GM12878 (cell line): ENCODE results near the gene CBX8. TPM values are rescaled to one million over a fixed set of nuclear protein-coding genes. Genes with fewer than 3 reads are reported as not detected.
A peak's percentile ranks its signal among the peaks of the same experiment; 100 is the strongest.

Experiments used
- ATAC-seq: fragments of 200-7000 bp; cut with Tn5 transposase; 3 replicates; pipeline ENCODE4 v1.9.1; 2020; ENCODE audit warnings: mild to moderate bottlenecking, moderate library complexity
- BruUV-seq: library from RNA; stranded (reverse); fragments of 400-500 nt; replicated peaks from 2 replicates; lab custom pipeline; 2021; lab: Mats Ljungman, UMichigan
- CTCF ChIA-PET: fragments of 300-600 bp; sonication (Branson Sonifier 250); formaldehyde crosslinking; extraction: SDS; loops from one replicate; lab custom pipeline; 2021; ENCODE audit warnings: inconsistent platforms; lab: Yijun Ruan, JAX
- POLR2A ChIA-PET: fragments of 350-600 bp; formaldehyde crosslinking; extraction: SDS; loops from one replicate; lab custom pipeline; 2021; ENCODE audit warnings: inconsistent platforms; lab: Charles Lee
- RAD21 ChIA-PET: fragments of 300-600 bp; sonication (Branson Sonifier 250); formaldehyde crosslinking; loops from one replicate; lab custom pipeline; 2023; ENCODE audit warnings: antibody characterized with exemption; ENCODE audit not compliant: unreplicated experiment; lab: Charles Lee
- SMC1A ChIA-PET: fragments of 300-600 bp; sonication (Branson Sonifier 250); formaldehyde crosslinking; loops from one replicate; lab custom pipeline; 2023; ENCODE audit not compliant: unreplicated experiment, uncharacterized antibody; lab: Charles Lee
- DNase-seq: peaks from one replicate; pipeline ENCODE4 v3.0.0-alpha.2; 2011; ENCODE audit warnings: low read depth, low spot score
- FAIRE-seq: peaks from 3 replicates; lab custom pipeline; 2011; peaks lifted over from hg19 to GRCh38; lab: Jason Lieb, UNC
- H2AFZ ChIP-seq: 2 replicates; pipeline ENCODE4 v1.6.0; 2011; ENCODE audit warnings: low read depth, low read length, control low read depth; ENCODE audit not compliant: control insufficient read depth
- H3K27ac ChIP-seq: 2 replicates; pipeline ENCODE4 v1.5.1; 2011; ENCODE audit warnings: control low read depth; ENCODE audit not compliant: control insufficient read depth, insufficient read depth
- H3K27me3 ChIP-seq, 2 experiments: replicated peaks in 1 of 2; 2 replicates each; pipeline versions ENCODE4 v1.6.0 to v1.6.1; 2011; ENCODE audit warnings: low read length in 1 of 2; ENCODE audit not compliant: control insufficient read depth in 2 of 2, insufficient read depth in 2 of 2
- H3K36me3 ChIP-seq, 2 experiments: 2 replicates each; pipeline ENCODE4 v1.5.1; 2011; ENCODE audit warnings: low read length in 1 of 2; ENCODE audit not compliant: control insufficient read depth in 2 of 2, insufficient read depth in 2 of 2
- H3K4me1 ChIP-seq: 2 replicates; pipeline ENCODE4 v1.6.1; 2011; ENCODE audit warnings: mild to moderate bottlenecking, low read length, moderate library complexity, mixed read lengths; ENCODE audit not compliant: control insufficient read depth, insufficient read depth
- H3K4me2 ChIP-seq: 2 replicates; pipeline ENCODE4 v1.6.0; 2011; ENCODE audit warnings: control low read depth; ENCODE audit not compliant: control insufficient read depth, insufficient read depth
- H3K4me3 ChIP-seq: fragments of 200-600 bp; sonication (generic); 2 replicates; pipeline ENCODE4 v1.5.1; 2016
- H3K79me2 ChIP-seq: 2 replicates; pipeline ENCODE4 v1.6.0; 2011; ENCODE audit warnings: low read length; ENCODE audit not compliant: control insufficient read depth, insufficient read depth
- H3K9ac ChIP-seq: 2 replicates; pipeline ENCODE4 v1.8.0; 2011; ENCODE audit warnings: low read length, control low read depth, mixed read lengths; ENCODE audit not compliant: control insufficient read depth, insufficient read depth
- H3K9me3 ChIP-seq: replicated peaks from 3 replicates; pipeline ENCODE4 v1.5.1; 2011; ENCODE audit warnings: mild to moderate bottlenecking, low read length; ENCODE audit not compliant: control insufficient read depth, insufficient read depth
- H4K20me1 ChIP-seq: 2 replicates; pipeline ENCODE4 v1.6.0; 2011; ENCODE audit not compliant: control insufficient read depth, insufficient read depth
- BMI1 ChIP-seq: fragments of 450-650 bp; IDR thresholded peaks from 2 replicates; pipeline ENCODE4 v1.6.1; 2016; ENCODE audit warnings: mild to moderate bottlenecking, moderate library complexity, borderline replicate concordance
- EGR1 ChIP-seq, 2 experiments: IDR thresholded peaks; 1 replicate in 1 of 2; 2 replicates in 1 of 2; pipeline ENCODE4 v1.6.1; 2011 to 2012; ENCODE audit warnings: low read depth in 2 of 2, low read length in 2 of 2, borderline replicate concordance in 1 of 2, mild to moderate bottlenecking in 1 of 2, moderate library complexity in 1 of 2
- GABPA ChIP-seq: IDR thresholded peaks from 2 replicates; pipeline ENCODE4 v1.6.1; 2014; ENCODE audit warnings: antibody characterized with exemption, low read depth, mild to moderate bottlenecking, inconsistent platforms
- GATAD2B ChIP-seq: fragments of 450-650 bp; conservative IDR thresholded peaks from 2 replicates; pipeline ENCODE4 v1.6.1; 2017; ENCODE audit warnings: low read depth, mild to moderate bottlenecking, moderate library complexity
- RAD51 ChIP-seq: fragments of 450-650 bp; IDR thresholded peaks from 2 replicates; pipeline ENCODE4 v1.6.1; 2016; ENCODE audit warnings: moderate library complexity, mild to moderate bottlenecking, inconsistent platforms
- SMAD1 ChIP-seq: fragments of 450-650 bp; IDR thresholded peaks from 2 replicates; pipeline ENCODE4 v1.6.1; 2018; ENCODE audit warnings: mild to moderate bottlenecking, low read depth; ENCODE audit not compliant: partially characterized antibody
- SPI1 ChIP-seq: IDR thresholded peaks from 2 replicates; pipeline ENCODE4 v1.6.1; 2011; ENCODE audit warnings: low read depth, mild to moderate bottlenecking, low read length, moderate library complexity, borderline replicate concordance; ENCODE audit not compliant: insufficient read depth
- SRF ChIP-seq, 2 experiments: IDR thresholded peaks; 2 replicates each; pipeline ENCODE4 v1.6.1; 2011; ENCODE audit warnings: low read depth in 2 of 2, low read length in 2 of 2, mild to moderate bottlenecking in 1 of 2, moderate library complexity in 1 of 2
- ZBED1 ChIP-seq: IDR thresholded peaks from 2 replicates; pipeline ENCODE4 v1.6.1; 2016; ENCODE audit warnings: borderline replicate concordance
- WGBS: methylation state at CpG from one replicate; pipeline ENCODE4 v1.1.6; 2016; ENCODE audit warnings: low lambda C conversion rate; ENCODE audit not compliant: insufficient replicate concordance, insufficient coverage; ENCODE audit errors: missing lambda C conversion rate; 5-methylcytosine and 5-hydroxymethylcytosine counted together
- in situ Hi-C: fragments of 300-500 bp; cut with MboI; formaldehyde crosslinking; loops from 9 replicates; pipeline ENCODE4 v1.14.3; 2018; ENCODE audit warnings: mixed read lengths
- intact Hi-C: fragments of 100-400 bp; cut with micrococcal nuclease; formaldehyde crosslinking; loops from one replicate; pipeline ENCODE4 v1.14.2; 2022; ENCODE audit not compliant: unreplicated experiment
- polyA plus RNA-seq, 11 experiments: library from polyadenylated mRNA; depleted of rRNA in 4 of 11; unstranded in 6 of 11; stranded (reverse) in 5 of 11; fragments of >200 nt; fragmentation: Nextera tagmentation in 4 of 11; fragmentation: Illumina TruSeq in 1 of 11; extraction: Ambion mirVana in 4 of 11; extraction: Trizol in 1 of 11; gene quantifications; 1 replicate in 1 of 11; 2 replicates in 10 of 11; pipeline versions ENCODE4 v1.2.1 to v1.2.3, GENCODE V29; 2011 to 2016; ENCODE audit warnings: inconsistent platforms in 2 of 11, missing spikeins in 2 of 11, low read depth in 1 of 11
- total RNA-seq, 4 experiments: library from RNA; depleted of rRNA in 3 of 4; stranded (reverse); fragments of >200 nt in 3 of 4; fragmentation: Illumina TruSeq in 1 of 4; extraction: Trizol in 1 of 4; gene quantifications; 2 replicates each; pipeline versions ENCODE4 v1.2.1 to v1.2.3, GENCODE V29; 2013 to 2021
- TF ChIP-seq, protein P1 (sequence below): fragments of 450-650 bp; IDR thresholded peaks from 2 replicates; pipeline ENCODE4 v1.6.1; 2016; ENCODE audit warnings: mild to moderate bottlenecking, moderate library complexity, borderline replicate concordance
- TF ChIP-seq, protein P2 (sequence below): fragments of 450-650 bp; IDR thresholded peaks from 2 replicates; pipeline ENCODE4 v1.6.1; 2016; ENCODE audit warnings: mild to moderate bottlenecking

Gene CBX8
- total and polyA plus RNA-seq, 10 of the 15 experiments (the other 5 are each of a cell fraction or from before 2014, with no cell fraction given), result 0.03 to 6.7 (median 1.9) TPM

DNA sequence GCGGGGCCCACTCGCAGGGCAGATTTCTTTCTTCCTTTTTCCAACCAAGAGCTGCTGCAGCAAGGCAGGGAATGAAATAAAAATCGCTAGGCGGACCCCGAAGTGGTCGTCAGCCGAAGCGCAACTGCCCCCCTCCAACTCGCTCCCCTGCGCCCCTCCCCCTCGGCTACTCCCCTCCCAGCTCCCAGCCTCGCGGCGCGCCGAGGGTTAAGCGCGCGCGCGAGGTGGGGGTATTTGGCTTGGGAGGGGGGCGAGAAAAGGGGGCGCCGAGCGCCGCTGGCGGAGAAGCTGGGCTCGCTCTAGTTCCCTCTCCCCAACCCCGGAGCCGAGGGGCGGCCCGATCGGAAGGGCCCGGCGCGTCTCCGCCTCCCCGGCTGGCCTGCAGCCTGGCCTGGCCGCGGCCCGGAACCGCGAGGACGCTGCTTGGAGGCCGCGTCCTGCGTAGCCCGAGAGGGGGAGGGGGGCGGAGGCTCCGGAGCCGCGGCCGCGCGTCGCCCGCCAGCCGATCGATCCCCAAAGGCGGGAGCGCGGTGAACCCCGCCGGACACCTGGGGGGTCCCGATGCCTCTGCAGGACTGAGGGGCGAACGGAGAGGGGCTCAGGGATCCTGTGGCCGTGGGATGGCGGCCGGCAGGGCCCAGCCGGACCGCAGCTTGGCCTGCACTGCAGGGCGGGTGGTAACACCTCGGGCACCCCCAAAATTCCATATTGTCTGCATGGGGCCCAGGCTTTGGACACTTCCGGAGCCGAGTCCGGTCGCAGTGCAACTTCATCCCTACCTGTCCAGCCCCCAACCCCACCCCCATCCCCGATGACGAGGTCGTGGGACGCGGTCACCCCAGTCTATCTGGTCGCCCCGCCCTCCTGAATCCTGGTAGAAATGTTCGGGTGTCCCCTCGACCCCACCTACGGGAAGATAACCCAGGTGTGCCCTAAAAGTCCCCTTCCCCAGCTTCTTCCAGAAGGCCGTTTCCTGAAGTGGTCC is 47.2 kb upstream of the CBX8 start (continued):
- no peak for TF ChIP-seq EGR1 (IDR thresholded peaks at IDR 0.05; ENCODE audit: borderline replicate concordance in 1 of 2, low read depth in 2 of 2, low read length in 2 of 2)

DNA sequence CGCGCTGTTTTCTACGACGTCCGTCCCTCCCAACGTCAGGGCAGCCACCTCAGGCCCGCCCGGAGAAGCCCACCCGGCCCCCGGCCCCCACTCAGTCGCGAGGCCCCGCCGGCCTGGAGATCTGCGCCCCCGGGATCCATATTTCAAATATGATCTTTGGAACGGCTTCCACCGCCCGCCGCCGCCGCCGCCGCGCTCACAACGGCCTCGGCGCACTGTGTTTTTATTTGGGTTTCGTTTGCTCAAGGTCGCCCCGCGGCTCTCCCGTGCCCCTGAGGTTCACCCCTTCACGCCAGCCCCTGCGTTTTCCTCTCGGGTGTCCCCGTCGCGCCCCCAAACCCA is 46.6 kb upstream of the CBX8 start:
- ChIA-PET POLR2A (no interaction called here), SMC1A (no interaction called here)
- in situ Hi-C loops (loop anchor here (5.0 kb wide), 1 partner anchor 36 kb away; no protein-coding TSS in a partner anchor), intact Hi-C loops (loop anchor here (10.0 kb wide), 1 partner anchor 131 kb away; no protein-coding TSS in a partner anchor)
- ATAC-seq, result no peak
- no peak for FAIRE-seq
- Histone ChIP-seq H3K4me3 (peak overlapping the region; percentile 23; the same call in 1 of the 2 replicates), H3K27ac (no peak overlapping the region), H3K9ac (no peak overlapping the region)
- DNase-seq, result no peak
- BruUV-seq, result no TSS peak
- 4% methylated on average over 19 of the region's 39 CpGs for WGBS
- TF ChIP-seq GABPA (no peak), RAD51 (no peak), ZBED1 (no peak), SMAD1 (no peak), SRF (IDR thresholded peaks at IDR 0.05; ENCODE audit: low read depth in 2 of 2, low read length in 2 of 2) (no peak), SPI1 (no peak), GATAD2B (no peak), BMI1 (no peak)
- TF ChIP-seq, protein P1, sequence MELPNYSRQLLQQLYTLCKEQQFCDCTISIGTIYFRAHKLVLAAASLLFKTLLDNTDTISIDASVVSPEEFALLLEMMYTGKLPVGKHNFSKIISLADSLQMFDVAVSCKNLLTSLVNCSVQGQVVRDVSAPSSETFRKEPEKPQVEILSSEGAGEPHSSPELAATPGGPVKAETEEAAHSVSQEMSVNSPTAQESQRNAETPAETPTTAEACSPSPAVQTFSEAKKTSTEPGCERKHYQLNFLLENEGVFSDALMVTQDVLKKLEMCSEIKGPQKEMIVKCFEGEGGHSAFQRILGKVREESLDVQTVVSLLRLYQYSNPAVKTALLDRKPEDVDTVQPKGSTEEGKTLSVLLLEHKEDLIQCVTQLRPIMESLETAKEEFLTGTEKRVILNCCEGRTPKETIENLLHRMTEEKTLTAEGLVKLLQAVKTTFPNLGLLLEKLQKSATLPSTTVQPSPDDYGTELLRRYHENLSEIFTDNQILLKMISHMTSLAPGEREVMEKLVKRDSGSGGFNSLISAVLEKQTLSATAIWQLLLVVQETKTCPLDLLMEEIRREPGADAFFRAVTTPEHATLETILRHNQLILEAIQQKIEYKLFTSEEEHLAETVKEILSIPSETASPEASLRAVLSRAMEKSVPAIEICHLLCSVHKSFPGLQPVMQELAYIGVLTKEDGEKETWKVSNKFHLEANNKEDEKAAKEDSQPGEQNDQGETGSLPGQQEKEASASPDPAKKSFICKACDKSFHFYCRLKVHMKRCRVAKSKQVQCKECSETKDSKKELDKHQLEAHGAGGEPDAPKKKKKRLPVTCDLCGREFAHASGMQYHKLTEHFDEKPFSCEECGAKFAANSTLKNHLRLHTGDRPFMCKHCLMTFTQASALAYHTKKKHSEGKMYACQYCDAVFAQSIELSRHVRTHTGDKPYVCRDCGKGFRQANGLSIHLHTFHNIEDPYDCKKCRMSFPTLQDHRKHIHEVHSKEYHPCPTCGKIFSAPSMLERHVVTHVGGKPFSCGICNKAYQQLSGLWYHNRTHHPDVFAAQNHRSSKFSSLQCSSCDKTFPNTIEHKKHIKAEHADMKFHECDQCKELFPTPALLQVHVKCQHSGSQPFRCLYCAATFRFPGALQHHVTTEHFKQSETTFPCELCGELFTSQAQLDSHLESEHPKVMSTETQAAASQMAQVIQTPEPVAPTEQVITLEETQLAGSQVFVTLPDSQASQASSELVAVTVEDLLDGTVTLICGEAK, result no peak
- TF ChIP-seq, protein P2, sequence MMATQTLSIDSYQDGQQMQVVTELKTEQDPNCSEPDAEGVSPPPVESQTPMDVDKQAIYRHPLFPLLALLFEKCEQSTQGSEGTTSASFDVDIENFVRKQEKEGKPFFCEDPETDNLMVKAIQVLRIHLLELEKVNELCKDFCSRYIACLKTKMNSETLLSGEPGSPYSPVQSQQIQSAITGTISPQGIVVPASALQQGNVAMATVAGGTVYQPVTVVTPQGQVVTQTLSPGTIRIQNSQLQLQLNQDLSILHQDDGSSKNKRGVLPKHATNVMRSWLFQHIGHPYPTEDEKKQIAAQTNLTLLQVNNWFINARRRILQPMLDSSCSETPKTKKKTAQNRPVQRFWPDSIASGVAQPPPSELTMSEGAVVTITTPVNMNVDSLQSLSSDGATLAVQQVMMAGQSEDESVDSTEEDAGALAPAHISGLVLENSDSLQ, result no peak
- TF ChIP-seq, all 136 proteins: peak for 0
- no peak overlapping the region for H2AFZ ChIP-seq
- ChIA-PET RAD21 (no interaction called here), CTCF (interaction anchor here (1.0 kb wide), 1 partner anchor 106 kb away, joined by 3 read pairs; no protein-coding TSS in a partner anchor)
- peaks cover 22 to 43% of the 10 kb centered on the region in 2 experiments for H3K27me3 ChIP-seq
- H3K79me2 ChIP-seq, result no peaks in the 10 kb centered on the region
- H3K36me3 ChIP-seq, result no peaks in the 10 kb centered on the region
- no peaks in the 10 kb centered on the region; the same call in 2 of the 3 replicates for H3K9me3 ChIP-seq
- no peaks in the 10 kb centered on the region for H4K20me1 ChIP-seq
- peaks cover 8% of the 10 kb centered on the region for H3K4me1 ChIP-seq
- H3K4me2 ChIP-seq, result peak overlapping the region; percentile 59
